PC-9 (cell line): ENCODE results near the gene UFM1.

ENCODE experiments used
- EZH2 ChIP-seq: fragments of 200-600 bp; sonication (generic); IDR thresholded peaks from 2 replicates; pipeline ENCODE4 v1.8.0; 2017; ENCODE audit warnings: antibody characterized with exemption, low read depth
- TF ChIP-seq, protein P1 (sequence below): fragments of 200-600 bp; sonication (generic); conservative IDR thresholded peaks from 2 replicates; pipeline ENCODE4 v1.6.1; 2017; ENCODE audit warnings: mixed run types, antibody characterized with exemption, mild to moderate bottlenecking, moderate library complexity

DNA sequence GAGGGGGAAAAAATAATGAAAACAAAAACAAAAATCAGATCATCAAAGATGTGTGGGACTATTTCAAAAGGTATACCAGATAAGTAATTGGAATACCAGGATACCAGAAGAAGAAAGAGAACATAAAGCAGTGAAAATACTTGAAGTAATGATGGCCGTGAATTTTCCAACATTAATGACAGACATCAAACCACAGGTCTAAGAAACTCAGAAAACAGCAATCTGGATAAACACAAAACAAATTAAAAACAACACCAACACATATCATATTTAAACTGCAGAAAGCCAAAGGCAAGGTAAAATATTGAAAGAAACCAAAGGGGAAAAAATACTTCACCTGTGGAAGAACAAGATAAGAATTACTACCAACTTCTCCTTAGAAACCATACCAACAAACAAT, 24.2 kb upstream of the UFM1 start:
- TF ChIP-seq, protein P1, sequence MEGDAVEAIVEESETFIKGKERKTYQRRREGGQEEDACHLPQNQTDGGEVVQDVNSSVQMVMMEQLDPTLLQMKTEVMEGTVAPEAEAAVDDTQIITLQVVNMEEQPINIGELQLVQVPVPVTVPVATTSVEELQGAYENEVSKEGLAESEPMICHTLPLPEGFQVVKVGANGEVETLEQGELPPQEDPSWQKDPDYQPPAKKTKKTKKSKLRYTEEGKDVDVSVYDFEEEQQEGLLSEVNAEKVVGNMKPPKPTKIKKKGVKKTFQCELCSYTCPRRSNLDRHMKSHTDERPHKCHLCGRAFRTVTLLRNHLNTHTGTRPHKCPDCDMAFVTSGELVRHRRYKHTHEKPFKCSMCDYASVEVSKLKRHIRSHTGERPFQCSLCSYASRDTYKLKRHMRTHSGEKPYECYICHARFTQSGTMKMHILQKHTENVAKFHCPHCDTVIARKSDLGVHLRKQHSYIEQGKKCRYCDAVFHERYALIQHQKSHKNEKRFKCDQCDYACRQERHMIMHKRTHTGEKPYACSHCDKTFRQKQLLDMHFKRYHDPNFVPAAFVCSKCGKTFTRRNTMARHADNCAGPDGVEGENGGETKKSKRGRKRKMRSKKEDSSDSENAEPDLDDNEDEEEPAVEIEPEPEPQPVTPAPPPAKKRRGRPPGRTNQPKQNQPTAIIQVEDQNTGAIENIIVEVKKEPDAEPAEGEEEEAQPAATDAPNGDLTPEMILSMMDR = no peak
- no peak for TF ChIP-seq EZH2
